Right atrium auricular region (tissue), 2 donors: ENCODE measurements around the gene PNMA8B. TPM values are rescaled to one million over a fixed set of nuclear protein-coding genes. Genes with fewer than 3 reads are reported as not detected.
A peak's percentile ranks its signal among the peaks of the same experiment; 100 is the strongest.

Source experiments
- DNase-seq: peaks from one replicate; pipeline ENCODE4 v3.0.0-alpha.2; 2019; ENCODE audit warnings: low spot score
- H3K27ac ChIP-seq, 2 donors: fragments of 200-600 bp; sonication (generic); 1 replicate in 1 of 2; 2 replicates in 1 of 2; pipeline ENCODE4 v1.5.1; 2016 to 2019
- H3K27me3 ChIP-seq, 2 donors: fragments of 200-600 bp; sonication (generic); one replicate each; pipeline versions ENCODE4 v1.5.1 to v1.6.0; 2017 to 2019
- H3K36me3 ChIP-seq: fragments of 200-600 bp; sonication (generic); one replicate; pipeline ENCODE4 v1.5.1; 2016
- H3K4me1 ChIP-seq, 2 donors: fragments of 200-600 bp; sonication (generic); one replicate each; pipeline versions ENCODE4 v1.5.1 to v1.6.0; 2017 to 2019
- H3K4me3 ChIP-seq, 2 donors: fragments of 200-600 bp; sonication (generic); 1 replicate in 1 of 2; 2 replicates in 1 of 2; pipeline ENCODE4 v1.5.1; 2017 to 2019; ENCODE audit warnings: mild to moderate bottlenecking in 1 of 2, moderate library complexity in 1 of 2
- H3K9me3 ChIP-seq, 2 donors: fragments of 200-600 bp; sonication (generic); one replicate each; pipeline ENCODE4 v1.5.1; 2019
- total RNA-seq, 2 donors: library from RNA; depleted of rRNA; stranded (reverse); fragments of >200 nt; gene quantifications; one replicate each; pipeline ENCODE4 v1.1.0, GENCODE V29; 2016
- TF ChIP-seq, protein P1 (sequence below), 2 donors: fragments of 200-600 bp; sonication (generic); IDR thresholded peaks; one replicate each; pipeline ENCODE4 v1.5.1; 2019; ENCODE audit warnings: antibody characterized with exemption in 2 of 2

PNMA8B gene
- total RNA-seq, 2 donors from 2014 or later: 1.0 to 1.7 TPM

GRCh38 chr19:46454244-46454643, 41.4 kb downstream of the PNMA8B start:
- DNase-seq: no peak
- Histone ChIP-seq H3K9me3 (no peaks in the 10 kb centered on the region), H3K36me3 (no peaks in the 10 kb centered on the region), H3K4me3 (no peak overlapping the region), H3K4me1 (no peaks in the 10 kb centered on the region), H3K27ac (no peak overlapping the region), H3K27me3 (no peaks in the 10 kb centered on the region)
- TF ChIP-seq, protein P1, sequence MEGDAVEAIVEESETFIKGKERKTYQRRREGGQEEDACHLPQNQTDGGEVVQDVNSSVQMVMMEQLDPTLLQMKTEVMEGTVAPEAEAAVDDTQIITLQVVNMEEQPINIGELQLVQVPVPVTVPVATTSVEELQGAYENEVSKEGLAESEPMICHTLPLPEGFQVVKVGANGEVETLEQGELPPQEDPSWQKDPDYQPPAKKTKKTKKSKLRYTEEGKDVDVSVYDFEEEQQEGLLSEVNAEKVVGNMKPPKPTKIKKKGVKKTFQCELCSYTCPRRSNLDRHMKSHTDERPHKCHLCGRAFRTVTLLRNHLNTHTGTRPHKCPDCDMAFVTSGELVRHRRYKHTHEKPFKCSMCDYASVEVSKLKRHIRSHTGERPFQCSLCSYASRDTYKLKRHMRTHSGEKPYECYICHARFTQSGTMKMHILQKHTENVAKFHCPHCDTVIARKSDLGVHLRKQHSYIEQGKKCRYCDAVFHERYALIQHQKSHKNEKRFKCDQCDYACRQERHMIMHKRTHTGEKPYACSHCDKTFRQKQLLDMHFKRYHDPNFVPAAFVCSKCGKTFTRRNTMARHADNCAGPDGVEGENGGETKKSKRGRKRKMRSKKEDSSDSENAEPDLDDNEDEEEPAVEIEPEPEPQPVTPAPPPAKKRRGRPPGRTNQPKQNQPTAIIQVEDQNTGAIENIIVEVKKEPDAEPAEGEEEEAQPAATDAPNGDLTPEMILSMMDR (IDR thresholded peaks at IDR 0.05): no peak

- Histone ChIP-seq H3K9me3 (no peaks in the 10 kb centered on the region), H3K27ac (no peak overlapping the region), H3K36me3 (no peaks in the 10 kb centered on the region), H3K4me3 (no peak overlapping the region), H3K4me1 (no peaks in the 10 kb centered on the region), H3K27me3 (no peaks in the 10 kb centered on the region)
- DNase-seq: no peak
- TF ChIP-seq, protein P1 (IDR thresholded peaks at IDR 0.05): no peak
These were observed 42.0 kb downstream of the PNMA8B start for GRCh38 chr19:46453661-46454060.

DNA sequence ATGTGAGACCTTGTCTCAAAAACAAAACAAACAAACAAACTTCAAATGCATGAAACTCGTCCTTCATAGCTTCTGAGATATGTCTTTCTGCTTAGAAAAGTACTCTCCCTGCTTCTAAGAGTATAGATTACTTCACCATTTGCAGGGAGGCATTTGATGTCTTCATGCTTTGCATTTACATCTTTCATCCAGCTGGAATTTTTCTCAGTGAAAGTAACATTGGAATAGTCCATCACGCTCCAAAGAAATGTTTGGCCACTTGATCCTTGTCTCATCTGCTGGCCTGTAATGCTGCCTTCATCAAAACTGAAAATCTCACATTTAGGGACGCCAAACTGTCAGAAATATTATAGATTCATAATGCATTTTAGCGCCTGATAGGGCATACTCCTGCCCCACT, 43.5 kb downstream of the PNMA8B start:
- Histone ChIP-seq H3K4me3 (no peak overlapping the region), H3K36me3 (no peaks in the 10 kb centered on the region), H3K9me3 (no peaks in the 10 kb centered on the region), H3K27me3 (no peaks in the 10 kb centered on the region), H3K27ac (no peak overlapping the region), H3K4me1 (peaks cover 0 to 6% of the 10 kb centered on the region in 2 donors)
- no peak for DNase-seq
- TF ChIP-seq, protein P1 (IDR thresholded peaks at IDR 0.05): no peak

DNA sequence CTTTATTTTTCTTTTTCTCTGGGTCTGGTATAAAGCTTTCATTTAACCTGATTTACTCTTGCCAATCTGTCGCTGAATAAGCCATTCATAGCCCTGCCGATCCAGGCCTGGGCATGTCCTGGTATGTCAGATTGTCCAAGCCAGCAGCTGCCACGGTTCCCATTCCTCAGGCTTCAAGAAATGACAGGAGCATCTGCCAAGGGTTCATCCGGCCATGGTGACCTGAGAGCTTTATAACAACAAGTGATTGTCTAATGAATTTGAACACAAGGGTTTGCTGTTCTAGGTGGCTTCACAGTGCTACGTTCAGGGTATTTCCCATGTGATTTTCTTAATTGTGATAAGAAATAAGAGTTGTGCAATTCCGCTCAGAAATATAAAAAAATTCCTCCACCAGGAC, 44.3 kb downstream of the PNMA8B start:
- Histone ChIP-seq H3K9me3 (no peaks in the 10 kb centered on the region), H3K4me3 (no peak overlapping the region), H3K36me3 (no peaks in the 10 kb centered on the region), H3K27ac (peak overlapping the region; percentile 46 to 61), H3K27me3 (no peaks in the 10 kb centered on the region), H3K4me1 (peaks cover 0 to 6% of the 10 kb centered on the region in 2 donors)
- DNase-seq: no peak
- TF ChIP-seq, protein P1 (IDR thresholded peaks at IDR 0.05): no peak

DNA sequence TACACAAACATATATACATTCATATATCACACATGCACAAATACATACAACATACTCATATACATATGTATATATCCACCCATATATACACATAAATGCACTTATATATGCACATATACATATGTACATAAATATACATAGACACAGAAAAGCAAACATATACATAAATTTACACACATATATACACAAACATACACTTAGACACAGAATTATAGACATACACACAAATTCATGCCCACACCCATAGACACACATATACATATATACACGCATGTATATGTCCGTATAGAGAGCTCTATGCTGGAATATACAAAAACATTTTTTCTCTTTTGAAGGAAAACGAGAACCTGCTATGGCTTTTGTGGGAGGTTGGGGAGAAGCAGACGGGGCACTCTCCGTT, 44.9 kb downstream of the PNMA8B start:
- peak overlapping the region in 1 of 2 donors; percentile 61 for H3K27ac ChIP-seq
- TF ChIP-seq, protein P1 (IDR thresholded peaks at IDR 0.05): no peak
- no peak overlapping the region for H3K4me3 ChIP-seq
- DNase-seq: no peak
- H3K36me3 ChIP-seq: no peaks in the 10 kb centered on the region
- H3K27me3 ChIP-seq: no peaks in the 10 kb centered on the region
- H3K4me1 ChIP-seq: peaks cover 0 to 6% of the 10 kb centered on the region in 2 donors
- H3K9me3 ChIP-seq: no peaks in the 10 kb centered on the region

- H3K4me3 ChIP-seq: no peak overlapping the region
- peak overlapping the region in 1 of 2 donors; percentile 20 for H3K27ac ChIP-seq
- H3K9me3 ChIP-seq: no peaks in the 10 kb centered on the region
- TF ChIP-seq, protein P1 (IDR thresholded peaks at IDR 0.05): no peak
- H3K27me3 ChIP-seq: no peaks in the 10 kb centered on the region
- no peaks in the 10 kb centered on the region for H3K36me3 ChIP-seq
- DNase-seq: no peak
- H3K4me1 ChIP-seq: peaks cover 0 to 6% of the 10 kb centered on the region in 2 donors
These were observed 46.4 kb downstream of the PNMA8B start for GRCh38 chr19:46449228-46449627.
